Nephron (organoid): ENCODE measurements around the gene MTFR1L.

Experiments used
- H3K27ac Mint-ChIP-seq, 3 experiments: 2 replicates each; pipeline ENCODE4 v1.8.0; 2020; ENCODE audit warnings: mixed read lengths in 3 of 3, mild to moderate bottlenecking in 2 of 3, moderate library complexity in 1 of 3
- H3K27me3 Mint-ChIP-seq: 2 replicates; pipeline ENCODE4 v1.8.0; 2021; ENCODE audit warnings: low read depth, mild to moderate bottlenecking, moderate library complexity, mixed read lengths
- H3K36me3 Mint-ChIP-seq: 2 replicates; pipeline ENCODE4 v1.8.0; 2020; ENCODE audit warnings: low read depth, mixed read lengths
- H3K4me1 Mint-ChIP-seq: 2 replicates; pipeline ENCODE4 v1.8.0; 2020; ENCODE audit warnings: mixed read lengths
- H3K4me3 Mint-ChIP-seq, 3 experiments: 2 replicates each; pipeline ENCODE4 v1.8.0; 2020; ENCODE audit warnings: mild to moderate bottlenecking in 3 of 3, mixed read lengths in 3 of 3, moderate library complexity in 2 of 3
- H3K9me3 Mint-ChIP-seq: 2 replicates; pipeline ENCODE4 v1.8.0; 2020; ENCODE audit warnings: mixed read lengths
- CTCF ChIP-seq, 3 experiments: fragments of 200-600 bp; sonication (generic); IDR thresholded peaks; one replicate each; pipeline ENCODE4 v1.5.0; 2021; ENCODE audit warnings: antibody characterized with exemption in 3 of 3; ENCODE audit not compliant: unreplicated experiment in 3 of 3

Gene MTFR1L

DNA sequence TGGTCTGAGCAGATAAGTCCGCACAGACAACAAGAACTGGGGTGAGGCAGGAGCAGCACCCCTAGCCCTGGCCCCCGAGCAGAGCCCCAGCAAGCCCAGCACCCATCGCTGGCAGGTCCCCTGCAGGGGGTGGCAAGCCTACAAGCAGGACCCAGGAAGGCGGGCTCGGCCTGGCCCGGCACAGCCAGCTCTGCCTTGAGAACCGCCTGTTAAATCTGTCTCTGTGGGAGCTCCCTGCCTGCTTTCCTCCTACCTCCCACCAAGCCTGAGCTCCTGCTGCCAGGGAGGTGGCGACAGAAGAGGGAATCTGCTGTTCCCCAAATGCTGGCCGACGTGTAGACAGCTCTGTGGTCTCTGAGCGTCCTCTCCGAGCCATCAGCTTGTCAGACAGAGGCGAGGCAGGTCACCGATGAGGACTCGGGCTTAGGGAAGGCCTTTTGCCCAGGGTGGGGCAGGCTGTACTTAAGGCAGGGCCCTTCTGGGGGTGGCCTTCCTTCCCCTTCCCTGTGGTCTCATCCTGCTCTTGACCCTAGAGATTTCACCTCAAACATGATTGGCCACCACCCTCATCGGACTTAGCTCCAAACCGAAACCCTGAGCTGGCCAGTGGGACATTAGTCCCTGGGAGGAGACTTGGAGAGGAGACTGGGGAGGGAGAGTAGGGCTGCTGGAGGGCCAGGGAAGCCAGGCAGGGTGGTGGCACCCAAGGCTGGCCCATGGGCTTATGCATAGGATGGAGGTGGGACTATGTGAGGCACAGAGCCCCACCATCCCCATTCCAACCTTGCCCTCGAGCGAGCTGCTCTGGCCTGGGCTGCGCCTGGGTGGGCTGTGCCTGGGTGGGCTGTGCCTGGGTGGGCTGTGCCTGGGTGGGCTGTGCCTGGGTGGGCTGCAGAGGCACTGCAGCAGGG lies 12.0 kb upstream of the MTFR1L start:
- H3K27me3 Mint-ChIP-seq = peaks cover 5% of the 10 kb centered on the region
- peaks cover 26% of the 10 kb centered on the region for H3K4me1 Mint-ChIP-seq
- no peaks in the 10 kb centered on the region for H3K9me3 Mint-ChIP-seq
- H3K27ac Mint-ChIP-seq = no peak overlapping the region
- no peak overlapping the region for H3K4me3 Mint-ChIP-seq
- H3K36me3 Mint-ChIP-seq = peaks cover 26% of the 10 kb centered on the region
- no peak for TF ChIP-seq CTCF (IDR thresholded peaks at IDR 0.05; ENCODE audit: unreplicated experiment in 3 of 3)

DNA sequence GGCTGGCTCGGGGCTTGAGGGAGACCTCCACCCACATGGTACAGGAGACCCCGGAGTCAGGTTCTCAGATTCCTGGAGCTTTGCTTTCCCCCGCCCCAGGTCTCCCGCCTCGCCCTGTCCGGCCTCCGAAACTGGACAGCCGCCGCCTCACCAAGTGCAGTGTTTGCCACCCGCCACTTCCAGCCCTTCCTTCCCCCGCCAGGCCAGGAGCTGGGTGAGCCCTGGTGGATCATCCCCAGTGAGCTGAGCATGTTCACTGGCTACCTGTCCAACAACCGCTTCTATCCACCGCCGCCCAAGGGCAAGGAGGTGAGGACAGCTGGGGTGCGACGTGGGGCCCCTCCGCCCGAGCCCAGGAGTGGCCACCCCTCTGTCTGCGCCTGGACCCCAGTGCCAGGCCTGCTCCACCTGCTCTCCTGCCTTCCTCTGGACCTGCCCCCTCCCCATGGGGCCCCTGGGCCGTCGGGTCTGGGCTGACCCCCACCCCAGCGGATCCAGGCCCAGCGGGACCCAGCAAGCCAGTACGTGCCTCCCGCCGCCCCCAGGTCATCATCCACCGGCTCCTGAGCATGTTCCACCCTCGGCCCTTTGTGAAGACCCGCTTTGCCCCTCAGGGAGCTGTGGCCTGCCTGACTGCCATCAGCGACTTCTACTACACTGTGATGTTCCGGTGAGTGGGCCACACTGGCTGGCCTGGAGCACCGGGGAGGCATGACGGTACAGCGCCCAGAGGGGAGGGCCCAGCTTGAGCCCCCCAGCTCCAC lies 11.1 kb upstream of the MTFR1L start:
- no peak overlapping the region for H3K4me3 Mint-ChIP-seq
- H3K27ac Mint-ChIP-seq = no peak overlapping the region
- TF ChIP-seq CTCF (IDR thresholded peaks at IDR 0.05; ENCODE audit: unreplicated experiment in 3 of 3) = no peak
- H3K36me3 Mint-ChIP-seq = peaks cover 31% of the 10 kb centered on the region
- no peaks in the 10 kb centered on the region for H3K9me3 Mint-ChIP-seq
- H3K4me1 Mint-ChIP-seq = peaks cover 23% of the 10 kb centered on the region
- H3K27me3 Mint-ChIP-seq = peaks cover 5% of the 10 kb centered on the region

- no peak overlapping the region for H3K27ac Mint-ChIP-seq
- H3K4me3 Mint-ChIP-seq = no peak overlapping the region
- peaks cover 18% of the 10 kb centered on the region for H3K4me1 Mint-ChIP-seq
- H3K27me3 Mint-ChIP-seq = peaks cover 5% of the 10 kb centered on the region
- H3K9me3 Mint-ChIP-seq = no peaks in the 10 kb centered on the region
- no peak for TF ChIP-seq CTCF (IDR thresholded peaks at IDR 0.05; ENCODE audit: unreplicated experiment in 3 of 3)
- H3K36me3 Mint-ChIP-seq = peaks cover 31% of the 10 kb centered on the region
These were observed 10.3 kb upstream of the MTFR1L start for GRCh38 chr1:25809283-25809926.

GRCh38 chr1:25809929-25810328 lies 9.8 kb upstream of the MTFR1L start:
- no peak for TF ChIP-seq CTCF (IDR thresholded peaks at IDR 0.05; ENCODE audit: unreplicated experiment in 3 of 3)
- H3K4me1 Mint-ChIP-seq = peaks cover 15% of the 10 kb centered on the region
- H3K27ac Mint-ChIP-seq = no peak overlapping the region
- H3K4me3 Mint-ChIP-seq = no peak overlapping the region
- peaks cover 5% of the 10 kb centered on the region for H3K27me3 Mint-ChIP-seq
- H3K36me3 Mint-ChIP-seq = peaks cover 35% of the 10 kb centered on the region
- H3K9me3 Mint-ChIP-seq = no peaks in the 10 kb centered on the region

GRCh38 chr1:25810341-25811299 lies 9.1 kb upstream of the MTFR1L start:
- no peak overlapping the region for H3K27ac Mint-ChIP-seq
- H3K4me1 Mint-ChIP-seq = peaks cover 8% of the 10 kb centered on the region
- peaks cover 35% of the 10 kb centered on the region for H3K36me3 Mint-ChIP-seq
- peak; percentile 87 to 94 (median 90) for TF ChIP-seq CTCF (IDR thresholded peaks at IDR 0.05; ENCODE audit: unreplicated experiment in 3 of 3)
- no peaks in the 10 kb centered on the region for H3K9me3 Mint-ChIP-seq
- no peak overlapping the region for H3K4me3 Mint-ChIP-seq
- H3K27me3 Mint-ChIP-seq = peaks cover 5% of the 10 kb centered on the region
